Hepatocyte (in vitro differentiated cells): ENCODE results near the gene VANGL2.

Source experiments
- EZH2phosphoT487 ChIP-seq: fragments of 200-600 bp; sonication (generic); IDR thresholded peaks from one replicate; pipeline ENCODE4 v1.6.1; 2018; ENCODE audit warnings: antibody characterized with exemption, mild to moderate bottlenecking, low read depth, moderate library complexity; ENCODE audit not compliant: unreplicated experiment, severe bottlenecking
- TF ChIP-seq, protein P1 (sequence below): fragments of 200-600 bp; sonication (generic); IDR thresholded peaks from 2 replicates; pipeline ENCODE4 v1.5.1; 2016; ENCODE audit warnings: antibody characterized with exemption, mild to moderate bottlenecking; ENCODE audit not compliant: poor library complexity

DNA sequence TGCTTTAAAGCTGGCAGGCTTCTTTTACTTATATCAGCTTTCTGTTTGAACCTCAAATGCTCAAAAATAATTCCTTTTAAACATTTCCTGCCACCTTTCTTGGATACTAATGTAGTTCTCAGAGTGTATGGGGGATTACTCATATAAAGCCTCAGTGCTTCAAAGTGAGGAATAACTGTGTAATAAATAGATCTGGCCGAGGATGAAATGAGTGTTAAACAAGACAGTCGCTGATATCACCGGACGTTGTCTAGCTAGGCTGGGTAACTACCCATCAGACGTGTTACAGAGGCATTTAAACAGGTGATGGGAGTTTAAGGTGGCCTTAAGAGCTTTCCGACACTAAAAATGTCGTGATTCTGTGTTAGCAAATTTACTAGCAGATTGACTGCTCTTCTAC, 53.1 kb downstream of the VANGL2 start:
- TF ChIP-seq EZH2phosphoT487: no peak
- TF ChIP-seq, protein P1, sequence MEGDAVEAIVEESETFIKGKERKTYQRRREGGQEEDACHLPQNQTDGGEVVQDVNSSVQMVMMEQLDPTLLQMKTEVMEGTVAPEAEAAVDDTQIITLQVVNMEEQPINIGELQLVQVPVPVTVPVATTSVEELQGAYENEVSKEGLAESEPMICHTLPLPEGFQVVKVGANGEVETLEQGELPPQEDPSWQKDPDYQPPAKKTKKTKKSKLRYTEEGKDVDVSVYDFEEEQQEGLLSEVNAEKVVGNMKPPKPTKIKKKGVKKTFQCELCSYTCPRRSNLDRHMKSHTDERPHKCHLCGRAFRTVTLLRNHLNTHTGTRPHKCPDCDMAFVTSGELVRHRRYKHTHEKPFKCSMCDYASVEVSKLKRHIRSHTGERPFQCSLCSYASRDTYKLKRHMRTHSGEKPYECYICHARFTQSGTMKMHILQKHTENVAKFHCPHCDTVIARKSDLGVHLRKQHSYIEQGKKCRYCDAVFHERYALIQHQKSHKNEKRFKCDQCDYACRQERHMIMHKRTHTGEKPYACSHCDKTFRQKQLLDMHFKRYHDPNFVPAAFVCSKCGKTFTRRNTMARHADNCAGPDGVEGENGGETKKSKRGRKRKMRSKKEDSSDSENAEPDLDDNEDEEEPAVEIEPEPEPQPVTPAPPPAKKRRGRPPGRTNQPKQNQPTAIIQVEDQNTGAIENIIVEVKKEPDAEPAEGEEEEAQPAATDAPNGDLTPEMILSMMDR: no peak
